Measurements from ENCODE around the gene SLX4.

Gene SLX4

GRCh38 chr16:3550851-3551847, 60.3 kb downstream of the SLX4 start:
- H3K4me1 Mint-ChIP-seq (ENCODE audit: low read depth), result peaks cover 24% of the 10 kb centered on the region
- peaks cover 15% of the 10 kb centered on the region for H3K9me3 Mint-ChIP-seq
- intact Hi-C loops (cut with micrococcal nuclease), result no loop called here
- H3K27ac Mint-ChIP-seq, result no peak overlapping the region
- no peak overlapping the region for H3K4me3 Mint-ChIP-seq
- no peaks in the 10 kb centered on the region for H3K36me3 Mint-ChIP-seq (ENCODE audit: low read depth)
- H3K27me3 Mint-ChIP-seq, result peaks cover 11% of the 10 kb centered on the region

- Mint-ChIP-seq H3K27me3 (peaks cover 11% of the 10 kb centered on the region), H3K36me3 (ENCODE audit: low read depth) (no peaks in the 10 kb centered on the region), H3K4me1 (ENCODE audit: low read depth) (peaks cover 29% of the 10 kb centered on the region), H3K9me3 (peaks cover 15% of the 10 kb centered on the region), H3K4me3 (no peak overlapping the region), H3K27ac (no peak overlapping the region)
- intact Hi-C loops (cut with micrococcal nuclease), result no loop called here
Observed at GRCh38 chr16:3549906-3550305, 61.5 kb downstream of the SLX4 start.

GRCh38 chr16:3548859-3549258, 62.5 kb downstream of the SLX4 start:
- no peak overlapping the region for H3K27ac Mint-ChIP-seq
- no peaks in the 10 kb centered on the region for H3K36me3 Mint-ChIP-seq (ENCODE audit: low read depth)
- intact Hi-C loops (cut with micrococcal nuclease), result no loop called here
- peaks cover 29% of the 10 kb centered on the region for H3K4me1 Mint-ChIP-seq (ENCODE audit: low read depth)
- peaks cover 10% of the 10 kb centered on the region for H3K27me3 Mint-ChIP-seq
- H3K9me3 Mint-ChIP-seq, result peaks cover 15% of the 10 kb centered on the region
- no peak overlapping the region for H3K4me3 Mint-ChIP-seq

GRCh38 chr16:3548445-3548844, 63.0 kb downstream of the SLX4 start:
- peaks cover 10% of the 10 kb centered on the region for H3K27me3 Mint-ChIP-seq
- H3K4me1 Mint-ChIP-seq (ENCODE audit: low read depth), result peaks cover 29% of the 10 kb centered on the region
- no peaks in the 10 kb centered on the region for H3K36me3 Mint-ChIP-seq (ENCODE audit: low read depth)
- intact Hi-C loops (cut with micrococcal nuclease), result no loop called here
- H3K27ac Mint-ChIP-seq, result no peak overlapping the region
- H3K4me3 Mint-ChIP-seq, result no peak overlapping the region
- H3K9me3 Mint-ChIP-seq, result peaks cover 15% of the 10 kb centered on the region

GRCh38 chr16:3546986-3547682, 64.3 kb downstream of the SLX4 start:
- peak overlapping the region; percentile 54 for H3K27ac Mint-ChIP-seq
- H3K9me3 Mint-ChIP-seq, result peaks cover 15% of the 10 kb centered on the region
- intact Hi-C loops (cut with micrococcal nuclease), result no loop called here
- H3K36me3 Mint-ChIP-seq (ENCODE audit: low read depth), result no peaks in the 10 kb centered on the region
- H3K27me3 Mint-ChIP-seq, result peaks cover 10% of the 10 kb centered on the region
- no peak overlapping the region for H3K4me3 Mint-ChIP-seq
- peaks cover 29% of the 10 kb centered on the region for H3K4me1 Mint-ChIP-seq (ENCODE audit: low read depth)

- no peaks in the 10 kb centered on the region for H3K9me3 Mint-ChIP-seq
- no peaks in the 10 kb centered on the region for H3K27me3 Mint-ChIP-seq
- no peaks in the 10 kb centered on the region for H3K36me3 Mint-ChIP-seq (ENCODE audit: low read depth)
- intact Hi-C loops (cut with micrococcal nuclease), result no loop called here
- H3K27ac Mint-ChIP-seq, result no peak overlapping the region
- H3K4me3 Mint-ChIP-seq, result no peak overlapping the region
- peaks cover 17% of the 10 kb centered on the region for H3K4me1 Mint-ChIP-seq (ENCODE audit: low read depth)
Observed at GRCh38 chr16:3542601-3543373, 68.6 kb downstream of the SLX4 start.

GRCh38 chr16:3541527-3542155, 69.8 kb downstream of the SLX4 start:
- H3K27ac Mint-ChIP-seq, result no peak overlapping the region
- H3K36me3 Mint-ChIP-seq (ENCODE audit: low read depth), result no peaks in the 10 kb centered on the region
- peaks cover 10% of the 10 kb centered on the region for H3K4me1 Mint-ChIP-seq (ENCODE audit: low read depth)
- no peaks in the 10 kb centered on the region for H3K9me3 Mint-ChIP-seq
- intact Hi-C loops (cut with micrococcal nuclease), result no loop called here
- H3K27me3 Mint-ChIP-seq, result no peaks in the 10 kb centered on the region
- no peak overlapping the region for H3K4me3 Mint-ChIP-seq

- H3K27me3 Mint-ChIP-seq, result no peaks in the 10 kb centered on the region
- intact Hi-C loops (cut with micrococcal nuclease), result no loop called here
- no peaks in the 10 kb centered on the region for H3K9me3 Mint-ChIP-seq
- H3K27ac Mint-ChIP-seq, result no peak overlapping the region
- no peaks in the 10 kb centered on the region for H3K4me1 Mint-ChIP-seq (ENCODE audit: low read depth)
- peaks cover 26% of the 10 kb centered on the region for H3K36me3 Mint-ChIP-seq (ENCODE audit: low read depth)
- no peak overlapping the region for H3K4me3 Mint-ChIP-seq
Observed at GRCh38 chr16:3538222-3538621, 73.2 kb downstream of the SLX4 start.

- H3K9me3 Mint-ChIP-seq, result no peaks in the 10 kb centered on the region
- no peaks in the 10 kb centered on the region for H3K27me3 Mint-ChIP-seq
- H3K27ac Mint-ChIP-seq, result no peak overlapping the region
- no peak overlapping the region for H3K4me3 Mint-ChIP-seq
- peaks cover 37% of the 10 kb centered on the region for H3K36me3 Mint-ChIP-seq (ENCODE audit: low read depth)
- intact Hi-C loops (cut with micrococcal nuclease), result no loop called here
- no peaks in the 10 kb centered on the region for H3K4me1 Mint-ChIP-seq (ENCODE audit: low read depth)
Observed at GRCh38 chr16:3536851-3537250, 74.6 kb downstream of the SLX4 start.

GRCh38 chr16:3536271-3536731, 75.1 kb downstream of the SLX4 start:
- intact Hi-C loops (cut with micrococcal nuclease), result no loop called here
- peaks cover 42% of the 10 kb centered on the region for H3K36me3 Mint-ChIP-seq (ENCODE audit: low read depth)
- H3K27ac Mint-ChIP-seq, result no peak overlapping the region
- no peak overlapping the region for H3K4me3 Mint-ChIP-seq
- no peaks in the 10 kb centered on the region for H3K4me1 Mint-ChIP-seq (ENCODE audit: low read depth)
- H3K9me3 Mint-ChIP-seq, result no peaks in the 10 kb centered on the region
- no peaks in the 10 kb centered on the region for H3K27me3 Mint-ChIP-seq

- Mint-ChIP-seq H3K27me3 (no peaks in the 10 kb centered on the region), H3K4me3 (no peak overlapping the region), H3K9me3 (no peaks in the 10 kb centered on the region), H3K27ac (no peak overlapping the region), H3K36me3 (ENCODE audit: low read depth) (peaks cover 44% of the 10 kb centered on the region), H3K4me1 (ENCODE audit: low read depth) (no peaks in the 10 kb centered on the region)
- intact Hi-C loops (cut with micrococcal nuclease), result no loop called here
Observed at GRCh38 chr16:3534126-3534525, 77.3 kb downstream of the SLX4 start.

GRCh38 chr16:3532741-3533140, 78.7 kb downstream of the SLX4 start:
- Mint-ChIP-seq H3K4me3 (no peak overlapping the region), H3K27me3 (no peaks in the 10 kb centered on the region), H3K4me1 (ENCODE audit: low read depth) (peaks cover 6% of the 10 kb centered on the region), H3K27ac (no peak overlapping the region), H3K9me3 (no peaks in the 10 kb centered on the region), H3K36me3 (ENCODE audit: low read depth) (peaks cover 52% of the 10 kb centered on the region)
- intact Hi-C loops (cut with micrococcal nuclease), result no loop called here

Data from dendritic cell treated with granulocyte-macrophage colony-stimulating factor and Interleukin-4, amounts not matched to agents 40 ng/mL and 50 ng/mL, for 4 days (primary cell).